Measurements from ENCODE around the gene VPS37C.
"Not testable (repeated sequence)": the region's sequence is repeated elsewhere in the genome, so short reads cannot be mapped to it uniquely, and the experiment has no call there.

VPS37C gene

DNA sequence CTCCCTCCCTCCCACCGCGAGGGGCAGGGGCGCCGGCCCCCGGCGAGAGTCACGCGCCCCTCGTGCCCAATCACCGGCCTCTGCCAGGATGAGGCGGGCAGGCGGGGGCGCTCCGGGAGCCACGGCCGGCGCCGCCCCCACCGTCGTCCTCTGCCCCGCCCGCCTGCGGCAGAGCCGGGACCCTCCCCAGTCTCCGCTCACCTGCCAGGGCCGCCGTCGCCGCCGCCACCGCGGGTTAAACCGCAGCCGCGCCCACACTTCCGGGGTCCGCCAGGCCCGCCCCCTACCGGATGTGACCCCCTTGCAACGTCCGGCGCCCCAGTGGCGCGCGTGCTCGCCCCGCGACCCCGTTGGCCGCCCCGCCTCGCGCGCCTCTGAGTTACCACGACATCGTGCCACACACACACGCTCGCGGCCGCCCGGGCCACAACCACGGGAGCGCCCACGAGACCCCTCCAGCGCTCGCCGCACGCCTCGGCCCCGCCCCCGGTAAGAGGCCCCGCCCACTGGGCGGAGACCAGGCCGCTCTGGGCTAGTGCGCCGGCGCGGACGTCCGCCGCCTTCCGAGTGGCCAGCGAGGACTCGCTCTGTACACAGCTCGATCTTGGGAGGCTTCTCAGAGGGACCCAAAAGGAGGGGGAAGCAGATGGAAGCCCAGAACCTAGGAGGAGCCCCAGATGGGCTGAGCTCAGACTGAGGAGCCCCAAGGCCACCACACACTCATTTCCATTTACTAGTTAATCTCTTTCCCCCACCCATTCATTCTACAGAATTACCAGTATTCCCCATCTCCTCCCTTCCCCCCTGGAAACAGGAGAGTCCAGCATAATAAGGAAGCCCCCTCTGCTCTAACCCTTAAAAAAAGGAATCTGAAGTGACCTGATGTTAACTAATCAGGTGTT lies at the start of gene VPS37C:
Gene VPS37C (minus strand): TSS at position 237 of the 902 bp plus-strand sequence. CDS start 22,597 bp downstream, outside the sequence.
- in situ Hi-C loops (cut with MboI; ENCODE audit: low sequenced_read_pairs) = no loop called here

DNA sequence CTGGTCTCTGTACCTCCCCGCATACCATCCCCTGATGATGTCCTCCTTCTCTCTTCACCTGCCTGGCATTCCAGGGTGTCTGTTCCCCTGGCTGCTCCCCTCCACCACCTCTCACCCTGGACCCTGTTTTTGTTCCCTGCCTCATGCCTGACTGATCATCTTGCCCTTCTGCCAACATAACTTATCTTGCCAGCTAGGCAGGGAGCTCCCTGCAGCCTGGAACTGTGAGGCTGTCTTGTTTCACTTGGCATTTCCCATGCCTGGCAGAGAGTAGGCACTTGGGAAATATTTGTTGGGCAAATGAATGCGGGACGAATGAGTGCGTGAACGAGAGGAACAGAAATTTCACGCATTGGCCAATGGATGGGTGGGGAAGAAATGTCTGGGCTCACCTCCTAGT lies 49.4 kb upstream of the VPS37C start:
- in situ Hi-C loops (cut with MboI; ENCODE audit: low sequenced_read_pairs) = not testable (repeated sequence)

DNA sequence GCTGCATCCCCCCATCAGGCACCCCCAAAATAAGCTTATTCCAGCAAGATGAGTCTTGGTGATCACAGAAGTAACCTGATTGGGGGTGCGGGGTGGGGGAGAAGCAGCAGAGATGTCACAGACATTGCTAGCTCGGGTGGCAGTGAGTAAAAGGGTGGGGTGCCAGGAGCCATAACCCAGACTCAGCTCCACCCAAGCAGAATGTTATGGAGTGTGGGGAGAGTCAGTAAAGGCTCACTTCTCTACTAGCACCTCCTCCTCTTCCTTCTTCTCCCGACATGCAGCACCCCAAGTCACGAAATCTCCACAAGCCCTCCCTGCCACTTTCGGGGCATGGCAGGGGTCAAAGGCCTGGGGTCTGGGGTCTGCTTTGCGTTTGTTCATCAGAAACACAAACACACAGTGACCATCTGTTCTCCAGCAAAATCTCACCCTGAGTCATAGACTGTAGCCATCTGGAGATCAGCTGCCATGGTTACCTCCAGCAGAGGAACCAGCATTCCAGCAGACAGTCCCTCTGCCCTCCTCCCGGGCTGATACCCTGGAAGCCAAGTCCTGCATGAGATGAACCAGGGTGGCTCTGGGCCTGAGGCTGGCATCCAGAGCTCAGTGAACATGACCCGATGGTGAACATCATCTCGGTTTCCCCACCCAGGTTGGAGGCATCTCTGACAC lies 46.5 kb upstream of the VPS37C start:
- in situ Hi-C loops (cut with MboI; ENCODE audit: low sequenced_read_pairs) = not testable (repeated sequence)

DNA sequence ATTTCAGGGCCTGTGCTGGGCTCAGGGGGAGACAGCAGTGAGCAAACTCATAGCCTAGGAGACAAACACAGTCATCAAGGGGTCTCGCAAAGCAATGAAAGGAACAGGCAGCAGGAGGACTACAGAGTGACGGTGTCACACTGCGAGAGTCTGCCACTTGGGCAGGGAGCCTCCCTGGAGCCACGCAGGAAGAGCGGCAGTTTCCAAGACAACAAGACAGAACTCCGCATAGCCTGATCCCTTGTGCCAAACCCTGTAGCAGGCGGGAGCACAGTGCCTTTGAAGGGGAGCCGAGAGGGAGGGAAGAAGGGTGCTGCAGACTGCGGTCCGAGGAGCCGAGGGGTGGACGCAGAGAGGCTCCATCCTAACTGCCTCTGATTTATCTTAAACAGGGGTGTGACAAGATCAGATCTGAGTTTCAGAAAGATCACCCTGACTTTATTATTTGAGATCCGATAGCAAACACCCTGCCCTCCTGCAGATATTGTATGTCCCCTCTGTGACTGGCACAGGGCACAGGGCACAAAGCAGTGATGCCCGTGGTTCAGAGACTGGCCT lies 43.4 kb upstream of the VPS37C start:
- in situ Hi-C loops (cut with MboI; ENCODE audit: low sequenced_read_pairs) = not testable (repeated sequence)

DNA sequence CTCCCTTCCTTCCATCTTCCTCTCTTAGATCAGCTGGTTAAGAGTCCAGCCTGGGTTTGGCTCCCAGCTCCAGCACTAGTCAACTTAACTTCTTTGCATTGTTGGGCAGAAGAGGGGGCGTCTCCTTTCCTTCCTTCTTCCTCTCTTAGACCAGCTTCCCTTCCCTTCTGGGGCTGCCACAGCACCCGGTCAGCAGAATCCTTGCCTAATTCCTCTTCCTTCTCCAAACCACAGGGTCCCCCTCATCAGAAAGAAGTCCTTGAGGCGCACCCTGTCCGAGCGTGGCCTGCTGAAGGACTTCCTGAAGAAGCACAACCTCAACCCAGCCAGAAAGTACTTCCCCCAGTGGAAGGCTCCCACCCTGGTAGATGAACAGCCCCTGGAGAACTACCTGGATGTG lies 42.6 kb upstream of the VPS37C start:
- in situ Hi-C loops (cut with MboI; ENCODE audit: low sequenced_read_pairs) = not testable (repeated sequence)

DNA sequence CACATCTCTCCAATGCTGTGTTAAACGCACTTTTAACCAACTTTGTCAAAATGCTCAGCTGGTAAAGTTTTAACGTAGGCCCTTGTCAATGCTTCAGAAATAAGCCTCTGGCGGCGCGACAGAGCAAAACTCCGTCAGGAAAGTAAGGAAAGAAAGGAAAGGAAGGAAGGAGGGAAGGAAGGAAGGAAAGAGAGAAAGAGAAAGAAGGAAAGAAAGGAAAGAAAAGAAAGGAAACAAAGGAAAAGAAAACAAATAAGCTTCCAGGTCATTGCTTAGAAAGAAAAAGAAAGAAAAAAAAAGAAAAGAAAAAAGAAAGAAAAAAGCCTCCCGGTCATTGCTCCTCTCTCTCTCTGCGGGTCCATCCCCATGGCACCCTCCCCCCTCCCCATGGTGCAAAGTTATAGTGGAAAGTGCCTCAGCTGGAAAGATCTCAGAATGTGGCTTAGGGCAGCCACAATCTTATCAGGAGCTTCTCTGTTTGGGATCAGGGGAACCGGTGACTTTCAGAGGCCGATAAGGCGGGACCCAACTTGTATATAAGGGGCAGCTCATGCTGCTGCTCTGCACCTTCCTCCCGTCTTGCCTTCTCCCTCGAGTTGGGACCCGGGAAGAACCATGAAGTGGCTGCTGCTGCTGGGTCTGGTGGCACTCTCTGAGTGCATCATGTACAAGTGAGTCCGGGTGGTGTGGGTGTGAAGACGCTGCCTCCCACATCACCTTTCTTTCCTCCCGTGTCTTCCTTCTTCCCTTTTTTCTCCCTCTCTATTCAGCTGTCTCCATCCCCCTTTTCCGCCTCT lies 41.9 kb upstream of the VPS37C start, which contains the start of gene PGA3:
Gene PGA3 (plus strand): TSS at position 566 of the 797 bp plus-strand sequence. CDS start 50 bp downstream, at position 616.
- in situ Hi-C loops (cut with MboI; ENCODE audit: low sequenced_read_pairs) = not testable (repeated sequence)

DNA sequence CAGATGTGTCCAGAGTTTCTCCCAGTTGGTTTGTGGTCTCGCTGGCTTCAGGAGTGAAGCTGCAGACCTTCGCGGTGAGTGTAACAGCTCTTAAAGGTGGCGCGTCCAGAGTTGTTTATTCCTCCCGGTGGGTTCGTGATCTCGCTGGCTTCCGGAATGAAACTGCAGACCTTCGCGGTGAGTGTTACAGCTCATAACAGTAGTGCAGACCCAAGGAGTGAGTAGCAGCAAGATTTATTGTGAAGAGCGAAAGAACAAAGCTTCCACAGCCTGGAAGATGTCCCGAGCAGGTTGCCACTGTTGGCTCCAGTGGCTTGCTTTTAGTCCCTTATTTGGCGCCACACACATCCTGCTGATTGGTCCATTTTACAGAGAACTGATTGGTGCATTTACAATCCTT lies 40.2 kb upstream of the VPS37C start:
- in situ Hi-C loops (cut with MboI; ENCODE audit: low sequenced_read_pairs) = no loop called here

DNA sequence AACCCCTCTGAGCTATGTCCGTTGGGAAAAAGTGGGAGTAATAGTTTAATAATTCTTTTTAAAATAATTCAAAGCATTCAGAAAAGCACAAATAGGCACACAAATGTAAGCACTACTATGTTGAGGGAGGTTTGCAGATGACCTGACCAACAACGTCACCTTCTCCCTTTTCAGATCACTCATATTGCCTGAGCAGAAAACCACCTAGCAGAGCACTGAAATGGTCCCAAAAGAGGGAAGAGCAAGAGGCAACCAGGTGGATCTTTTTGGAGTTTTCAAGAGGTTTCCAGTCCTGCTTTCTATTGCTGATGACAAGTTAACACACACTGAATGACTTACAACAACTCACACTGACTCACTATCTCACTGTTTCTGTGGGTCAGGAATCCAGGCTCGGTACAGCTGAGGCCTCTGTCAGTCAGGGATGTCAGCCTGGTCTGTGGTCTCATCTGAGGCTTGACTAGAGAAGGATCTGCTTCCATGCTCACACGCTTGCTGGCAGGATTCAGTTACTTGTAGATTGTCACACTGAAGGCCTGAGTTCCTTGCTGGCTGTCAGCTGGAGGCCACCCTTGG lies 37.8 kb upstream of the VPS37C start:
- in situ Hi-C loops (cut with MboI; ENCODE audit: low sequenced_read_pairs) = no loop called here

DNA sequence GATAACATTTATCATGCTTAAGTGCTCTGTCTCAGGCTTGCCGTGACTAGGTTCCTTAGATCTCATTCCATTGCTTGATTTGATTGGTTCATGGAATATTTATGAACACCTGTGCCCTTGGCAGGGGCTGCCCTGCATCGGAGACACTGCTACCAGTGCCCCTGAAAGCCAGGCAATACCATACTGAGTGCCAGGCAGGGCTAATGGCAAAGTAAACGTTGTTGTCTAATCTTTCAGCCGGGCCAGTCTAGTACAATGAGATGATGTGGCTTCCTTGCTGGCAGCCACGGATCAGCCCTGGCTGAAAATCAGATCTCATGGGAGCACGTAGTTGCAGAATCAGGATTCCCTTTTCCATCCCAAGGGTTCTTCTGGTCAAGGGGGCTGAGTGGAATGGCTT lies 37.1 kb upstream of the VPS37C start:
- in situ Hi-C loops (cut with MboI; ENCODE audit: low sequenced_read_pairs) = no loop called here

DNA sequence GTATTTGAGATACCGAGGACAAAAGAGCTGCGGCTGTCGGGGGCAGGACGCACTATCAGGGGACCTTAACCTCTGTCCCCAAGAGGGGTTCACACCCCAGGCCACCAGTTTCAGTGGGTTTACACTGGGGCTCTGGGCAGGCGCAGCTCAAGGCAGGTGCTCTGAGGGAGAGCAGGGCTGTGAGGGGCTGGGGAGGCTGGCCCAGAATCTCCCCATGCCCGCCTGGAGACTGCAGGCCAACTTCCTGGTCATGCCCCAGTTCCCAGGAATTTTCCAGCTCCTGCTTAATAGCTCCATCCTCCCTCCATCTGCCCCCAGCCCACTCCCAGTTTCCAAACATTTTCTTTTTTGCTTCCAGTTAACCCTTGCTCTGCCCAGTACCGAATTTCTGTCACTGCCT lies 34.5 kb upstream of the VPS37C start:
- in situ Hi-C loops (cut with MboI; ENCODE audit: low sequenced_read_pairs) = no loop called here

DNA sequence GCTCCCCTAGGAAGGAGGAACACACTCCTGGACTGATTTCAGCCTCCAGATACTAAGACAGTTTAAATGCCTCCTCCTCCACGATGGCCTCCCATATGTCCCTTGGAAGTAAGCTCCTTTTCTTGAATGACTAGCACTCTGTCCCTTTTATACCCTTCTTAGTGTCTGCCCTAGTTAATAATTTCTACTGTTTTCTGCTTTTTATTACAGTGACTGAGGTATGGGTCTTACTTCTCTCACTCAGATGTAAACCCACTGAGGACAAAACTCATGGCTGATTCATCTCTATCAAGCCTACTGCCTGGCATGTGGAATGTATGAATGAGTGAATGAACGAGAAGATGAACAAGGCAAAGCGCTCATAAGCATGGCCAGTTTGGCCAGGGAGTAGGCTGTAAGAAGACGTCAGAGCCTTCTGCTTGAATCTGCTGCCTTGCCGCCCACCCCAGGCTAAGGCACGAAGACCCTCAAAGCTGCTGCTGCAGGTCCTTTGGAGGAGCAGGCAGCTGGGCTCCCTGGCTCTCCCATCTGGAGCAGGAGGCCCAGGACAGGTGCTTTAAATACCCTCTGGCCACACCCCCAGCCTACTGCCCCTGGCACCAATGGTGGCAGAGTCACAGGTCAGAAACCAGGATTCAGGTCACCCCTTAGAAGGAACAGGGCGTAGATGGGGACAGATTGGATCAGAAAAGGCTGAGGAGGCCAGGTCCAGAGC lies 33.9 kb upstream of the VPS37C start:
- in situ Hi-C loops (cut with MboI; ENCODE audit: low sequenced_read_pairs) = no loop called here

DNA sequence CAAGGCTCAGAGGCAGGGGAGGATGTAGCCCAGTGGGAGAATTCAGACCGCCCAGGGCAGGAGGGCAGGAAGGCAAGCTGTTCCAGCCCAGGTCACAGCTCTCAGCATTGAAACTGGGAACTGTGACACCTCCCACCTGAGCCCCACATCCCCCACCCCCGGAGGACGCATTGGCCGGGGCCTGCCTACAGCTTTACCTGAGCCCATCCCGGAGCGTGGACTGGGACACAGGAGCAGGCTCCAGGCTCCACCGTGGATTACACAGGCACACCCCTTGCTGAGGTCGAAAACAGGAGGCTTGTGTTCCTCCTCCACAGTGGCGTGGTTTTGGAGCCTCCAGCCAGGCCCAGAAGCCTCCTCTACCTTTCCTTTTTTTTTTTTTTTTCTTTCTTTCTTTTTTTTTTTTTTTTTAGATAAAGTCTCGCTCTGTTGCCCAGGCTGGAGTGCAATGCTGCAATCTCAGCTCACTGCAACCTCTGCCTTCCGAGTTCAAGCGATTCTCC lies 33.0 kb upstream of the VPS37C start:
- in situ Hi-C loops (cut with MboI; ENCODE audit: low sequenced_read_pairs) = no loop called here

DNA sequence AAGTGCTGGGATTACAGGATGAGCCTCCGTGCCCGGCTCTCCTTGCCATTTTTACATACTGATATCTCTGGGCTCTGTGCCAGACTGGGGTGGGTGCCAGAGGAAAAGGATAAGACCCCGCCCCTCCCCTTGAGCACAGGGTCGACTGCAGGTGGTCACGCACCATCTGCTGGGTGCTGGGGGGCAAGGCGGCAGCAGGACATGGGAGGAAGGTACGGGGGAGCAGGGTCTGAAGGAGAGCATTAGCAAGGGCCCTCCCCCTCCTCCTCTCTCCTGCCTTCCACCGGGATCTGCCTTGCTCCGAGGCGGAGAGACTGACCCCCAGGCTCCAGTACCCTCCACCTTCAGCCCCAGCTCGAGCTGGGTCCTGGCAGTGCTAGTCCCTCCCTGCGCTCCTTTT lies 32.4 kb upstream of the VPS37C start:
- in situ Hi-C loops (cut with MboI; ENCODE audit: low sequenced_read_pairs) = no loop called here

DNA sequence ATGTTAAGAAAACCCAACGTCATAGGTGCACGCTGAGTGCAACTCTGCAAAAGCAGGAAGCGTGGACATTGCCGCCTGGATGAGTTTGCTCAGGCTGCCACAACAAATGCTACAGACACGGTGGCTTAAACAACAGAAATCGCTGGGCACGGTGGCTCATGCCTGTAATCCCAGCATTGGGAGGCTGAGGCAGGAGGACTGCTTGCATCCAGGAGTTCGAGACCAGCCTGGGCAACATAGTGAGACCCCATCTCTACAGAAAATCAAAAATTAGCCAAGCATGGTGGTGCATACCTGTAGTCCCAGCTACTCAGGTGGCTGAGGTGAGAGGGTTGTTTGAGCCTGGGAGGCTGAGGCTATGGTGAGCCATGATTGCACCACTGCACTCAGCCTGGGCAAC lies 28.7 kb upstream of the VPS37C start:
- in situ Hi-C loops (cut with MboI; ENCODE audit: low sequenced_read_pairs) = no loop called here

DNA sequence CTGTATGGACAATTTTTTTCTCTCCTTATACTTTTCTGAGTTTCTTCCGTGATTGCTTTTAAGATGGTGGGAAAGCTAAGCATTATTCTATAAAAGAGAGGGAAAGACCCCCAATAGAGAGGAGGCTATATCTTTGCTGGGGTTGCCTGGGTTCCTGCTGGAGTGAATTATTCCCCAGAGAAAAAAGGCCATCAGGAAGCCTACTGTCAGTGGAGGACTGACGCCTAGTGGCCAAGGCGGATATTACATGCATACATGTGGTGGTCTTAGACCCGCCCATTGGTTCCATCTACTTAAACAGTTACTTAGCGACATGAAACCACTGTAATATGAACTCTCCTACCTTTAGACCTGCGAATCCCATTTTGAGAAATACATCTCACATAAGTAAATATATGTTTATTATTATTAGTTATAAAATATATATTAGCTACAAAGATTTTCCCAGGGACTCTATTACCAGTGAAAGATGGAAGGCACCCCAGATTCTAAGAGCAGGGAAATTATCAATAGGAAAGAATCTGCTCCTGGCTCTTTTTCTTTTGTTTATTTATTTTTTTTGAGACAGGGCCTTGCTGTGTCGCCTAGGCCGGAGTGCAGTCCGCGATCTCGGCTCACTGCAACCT lies 26.4 kb upstream of the VPS37C start:
- in situ Hi-C loops (cut with MboI; ENCODE audit: low sequenced_read_pairs) = no loop called here

DNA sequence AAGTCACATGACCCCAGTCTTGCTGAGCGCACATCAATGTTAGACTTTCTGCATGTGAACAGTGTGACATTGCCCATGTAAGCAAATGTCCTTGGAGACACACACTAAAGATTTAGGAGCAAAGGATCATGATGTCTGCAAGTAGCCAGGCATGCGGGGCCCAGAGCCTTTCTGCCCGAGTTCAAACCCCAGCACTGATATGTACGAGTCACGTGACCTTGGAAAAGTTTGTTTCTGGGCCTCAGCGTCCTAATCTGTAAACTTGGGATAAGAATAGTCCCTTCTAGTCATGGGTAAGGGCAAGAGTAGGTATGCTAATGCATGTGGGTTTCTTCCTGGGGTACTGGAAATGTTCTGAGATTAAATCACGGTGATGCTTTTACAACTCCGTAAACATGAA lies 25.3 kb upstream of the VPS37C start:
- in situ Hi-C loops (cut with MboI; ENCODE audit: low sequenced_read_pairs) = no loop called here

DNA sequence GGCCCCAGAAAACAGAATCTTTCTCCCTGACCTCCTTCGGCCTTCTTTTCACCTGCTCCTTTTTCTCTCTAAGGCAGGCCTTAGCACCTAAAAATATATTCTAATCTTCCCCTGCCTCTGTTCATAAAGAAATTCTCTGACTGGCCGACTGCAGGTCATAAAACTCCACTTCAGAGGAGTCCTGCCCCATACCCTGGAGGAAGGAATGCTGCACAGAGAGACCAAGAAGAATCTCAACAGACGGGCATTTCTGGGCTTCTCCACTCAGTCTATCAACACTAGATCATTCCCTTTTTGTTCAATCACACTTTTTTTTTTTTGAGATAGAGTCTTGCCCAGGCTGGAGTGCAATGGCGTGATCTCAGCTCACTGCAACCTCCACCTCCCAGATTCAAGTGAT lies 22.4 kb upstream of the VPS37C start:
- in situ Hi-C loops (cut with MboI; ENCODE audit: low sequenced_read_pairs) = no loop called here

DNA sequence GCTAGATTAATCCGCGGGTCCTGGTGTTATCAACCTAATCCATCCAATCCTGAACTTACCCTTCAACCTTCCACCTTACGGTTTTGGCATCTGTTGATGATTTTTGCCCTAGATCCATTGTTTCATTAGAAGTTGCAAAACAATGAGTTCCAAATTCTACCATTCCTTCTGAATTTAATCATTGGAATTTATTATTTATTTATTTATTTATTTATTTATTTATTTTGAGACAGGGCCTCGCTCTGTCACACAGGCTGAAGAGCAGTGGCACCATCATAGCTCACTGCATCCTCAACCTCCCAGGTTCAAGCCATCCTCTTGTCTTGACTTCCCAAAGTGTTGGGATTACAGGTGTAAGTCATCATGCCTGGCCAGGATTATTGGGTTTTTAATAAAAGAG lies 20.3 kb upstream of the VPS37C start:
- in situ Hi-C loops (cut with MboI; ENCODE audit: low sequenced_read_pairs) = no loop called here

DNA sequence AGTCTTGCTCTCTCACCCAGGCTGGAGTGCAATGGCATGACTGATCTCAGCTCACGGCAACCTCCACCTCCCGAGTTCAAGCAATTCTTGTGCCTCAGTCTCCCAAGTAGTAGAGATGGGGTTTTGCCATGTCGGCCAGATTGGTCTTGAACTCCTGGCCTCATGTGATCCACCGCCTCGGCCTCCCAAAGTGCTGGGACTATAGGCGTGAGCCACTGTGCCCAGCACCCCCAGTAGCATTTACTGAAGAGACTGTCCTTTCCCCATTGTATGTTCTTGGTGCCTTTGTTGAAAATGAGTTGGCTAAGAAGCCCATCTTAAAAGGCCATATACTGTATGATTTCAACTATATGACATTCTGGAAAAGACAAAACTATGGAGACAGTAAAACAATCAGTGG lies 19.0 kb upstream of the VPS37C start:
- in situ Hi-C loops (cut with MboI; ENCODE audit: low sequenced_read_pairs) = not testable (repeated sequence)
